GM21786 (cell line): ENCODE data around the gene LHPP.

Source experiments
- ATAC-seq: cut with Tn5 transposase; IDR thresholded peaks from one replicate; pipeline ENCODE4 v1.9.1; 2021; ENCODE audit not compliant: unreplicated experiment

The LHPP gene

GRCh38 chr10:124447751-124448466 is 13.7 kb upstream of the LHPP start:
- no peak for ATAC-seq

- ATAC-seq, result no peak
Observed at GRCh38 chr10:124448696-124449169, 12.9 kb upstream of the LHPP start.

GRCh38 chr10:124449170-124450011 is 12.2 kb upstream of the LHPP start:
- no peak for ATAC-seq

- ATAC-seq, result no peak
Observed at GRCh38 chr10:124450012-124450782, 11.4 kb upstream of the LHPP start, which contains the start of gene NKX1-2. Gene NKX1-2, minus strand, starts transcription at chr10:124450035. Its CDS starts 92 bp downstream, at chr10:124449943.

GRCh38 chr10:124450783-124451057 is 10.9 kb upstream of the LHPP start:
- ATAC-seq, result no peak

- no peak for ATAC-seq
Observed at GRCh38 chr10:124451276-124451675, 10.3 kb upstream of the LHPP start.

- ATAC-seq, result no peak
Observed at GRCh38 chr10:124453960-124454610, 7.5 kb upstream of the LHPP start.

GRCh38 chr10:124455441-124455840 is 6.2 kb upstream of the LHPP start:
- ATAC-seq, result no peak

GRCh38 chr10:124458473-124458872 is 3.1 kb upstream of the LHPP start:
- ATAC-seq, result no peak

GRCh38 chr10:124458889-124459288 is 2.7 kb upstream of the LHPP start:
- no peak for ATAC-seq

- ATAC-seq, result no peak
Observed at GRCh38 chr10:124459395-124459794, 2.2 kb upstream of the LHPP start.

GRCh38 chr10:124460144-124460543 is 1.5 kb upstream of the LHPP start:
- ATAC-seq, result no peak

GRCh38 chr10:124462348-124462695 is 699 bp downstream of the LHPP start:
- no peak for ATAC-seq

- ATAC-seq, result no peak
Observed at GRCh38 chr10:124464028-124464965, 2.7 kb downstream of the LHPP start.

- peak; percentile 50 for ATAC-seq
Observed at GRCh38 chr10:124465003-124465776, 3.6 kb downstream of the LHPP start.

- no peak for ATAC-seq
Observed at GRCh38 chr10:124465777-124466488, 4.3 kb downstream of the LHPP start.

- no peak for ATAC-seq
Observed at GRCh38 chr10:124467165-124467564, 5.5 kb downstream of the LHPP start.

GRCh38 chr10:124468624-124469023 is 7.0 kb downstream of the LHPP start:
- no peak for ATAC-seq
